BJ (cell line): ENCODE results near the gene PKD1. TPM values are rescaled to one million over a fixed set of nuclear protein-coding genes. Genes with fewer than 3 reads are reported as not detected.

ENCODE experiments used
- CTCF ChIA-PET: fragments of 350-600 bp; formaldehyde crosslinking; extraction: SDS; loops from one replicate; lab custom pipeline; 2021; ENCODE audit warnings: antibody characterized with exemption, inconsistent platforms; lab: Yijun Ruan, JAX
- POLR2A ChIA-PET: fragments of 300-600 bp; sonication (Branson Sonifier 250); formaldehyde crosslinking; extraction: SDS; loops from one replicate; lab custom pipeline; 2021; ENCODE audit warnings: antibody characterized with exemption; lab: Charles Lee
- DNase-seq: peaks from one replicate; pipeline ENCODE4 v3.0.0-alpha.2; 2011; ENCODE audit warnings: low read depth
- H3K27me3 ChIP-seq: 2 replicates; pipeline ENCODE4 v1.6.0; 2011; ENCODE audit warnings: low read length; ENCODE audit not compliant: control insufficient read depth, insufficient read depth
- H3K36me3 ChIP-seq: 2 replicates; pipeline ENCODE4 v1.5.1; 2011; ENCODE audit warnings: low read length; ENCODE audit not compliant: control insufficient read depth, insufficient read depth
- H3K4me3 ChIP-seq: 2 replicates; pipeline ENCODE4 v1.5.1; 2011; ENCODE audit warnings: low read depth, mild to moderate bottlenecking, control low read depth, low read length
- polyA plus RNA-seq: library from polyadenylated mRNA; depleted of rRNA; stranded (reverse); fragments of >200 nt; gene quantifications from 2 replicates; pipeline ENCODE4 v1.2.3, GENCODE V29; 2011
- TF ChIP-seq, protein P1 (sequence below): IDR thresholded peaks from 2 replicates; pipeline ENCODE4 v1.5.1; 2011; ENCODE audit warnings: low read depth, mild to moderate bottlenecking, control low read depth, inconsistent platforms, low read length, moderate library complexity; ENCODE audit not compliant: insufficient read depth

PKD1 gene
- polyA plus RNA-seq, 1 experiment = 76.1 TPM

DNA sequence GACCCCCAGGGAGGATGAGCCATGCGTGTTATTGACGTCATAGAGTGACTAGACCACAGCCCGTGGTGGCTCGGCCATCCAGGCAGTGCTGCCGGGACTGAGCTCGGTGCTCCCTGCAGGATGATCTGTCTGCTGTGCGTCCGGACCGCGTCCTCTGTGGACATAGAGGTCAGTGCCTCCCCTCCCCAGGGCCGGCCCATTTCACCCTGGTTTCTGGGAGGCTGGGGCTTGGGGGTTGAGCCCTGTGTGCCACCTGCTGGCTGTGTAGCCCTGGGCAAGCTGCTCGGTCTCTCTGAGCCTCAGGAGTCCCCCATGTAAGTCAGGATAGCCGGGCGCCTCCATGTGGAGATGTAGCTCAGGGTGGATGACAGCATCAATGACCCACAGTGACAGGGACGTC, 79.6 kb downstream of the PKD1 start:
- ChIA-PET CTCF (interaction anchor here (0.5 to 4.8 kb wide), 11 partner anchors 8 to 196 kb away, joined by 3 to 34 read pairs (median 3); partner anchors contain the start of genes NTHL1 and TSC2), POLR2A (no interaction called here)
- H3K27me3 ChIP-seq = no peaks in the 10 kb centered on the region
- no peak overlapping the region for H3K4me3 ChIP-seq
- TF ChIP-seq, protein P1, sequence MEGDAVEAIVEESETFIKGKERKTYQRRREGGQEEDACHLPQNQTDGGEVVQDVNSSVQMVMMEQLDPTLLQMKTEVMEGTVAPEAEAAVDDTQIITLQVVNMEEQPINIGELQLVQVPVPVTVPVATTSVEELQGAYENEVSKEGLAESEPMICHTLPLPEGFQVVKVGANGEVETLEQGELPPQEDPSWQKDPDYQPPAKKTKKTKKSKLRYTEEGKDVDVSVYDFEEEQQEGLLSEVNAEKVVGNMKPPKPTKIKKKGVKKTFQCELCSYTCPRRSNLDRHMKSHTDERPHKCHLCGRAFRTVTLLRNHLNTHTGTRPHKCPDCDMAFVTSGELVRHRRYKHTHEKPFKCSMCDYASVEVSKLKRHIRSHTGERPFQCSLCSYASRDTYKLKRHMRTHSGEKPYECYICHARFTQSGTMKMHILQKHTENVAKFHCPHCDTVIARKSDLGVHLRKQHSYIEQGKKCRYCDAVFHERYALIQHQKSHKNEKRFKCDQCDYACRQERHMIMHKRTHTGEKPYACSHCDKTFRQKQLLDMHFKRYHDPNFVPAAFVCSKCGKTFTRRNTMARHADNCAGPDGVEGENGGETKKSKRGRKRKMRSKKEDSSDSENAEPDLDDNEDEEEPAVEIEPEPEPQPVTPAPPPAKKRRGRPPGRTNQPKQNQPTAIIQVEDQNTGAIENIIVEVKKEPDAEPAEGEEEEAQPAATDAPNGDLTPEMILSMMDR = peak; percentile 48
- DNase-seq = no peak
- peaks cover 35% of the 10 kb centered on the region for H3K36me3 ChIP-seq

DNA sequence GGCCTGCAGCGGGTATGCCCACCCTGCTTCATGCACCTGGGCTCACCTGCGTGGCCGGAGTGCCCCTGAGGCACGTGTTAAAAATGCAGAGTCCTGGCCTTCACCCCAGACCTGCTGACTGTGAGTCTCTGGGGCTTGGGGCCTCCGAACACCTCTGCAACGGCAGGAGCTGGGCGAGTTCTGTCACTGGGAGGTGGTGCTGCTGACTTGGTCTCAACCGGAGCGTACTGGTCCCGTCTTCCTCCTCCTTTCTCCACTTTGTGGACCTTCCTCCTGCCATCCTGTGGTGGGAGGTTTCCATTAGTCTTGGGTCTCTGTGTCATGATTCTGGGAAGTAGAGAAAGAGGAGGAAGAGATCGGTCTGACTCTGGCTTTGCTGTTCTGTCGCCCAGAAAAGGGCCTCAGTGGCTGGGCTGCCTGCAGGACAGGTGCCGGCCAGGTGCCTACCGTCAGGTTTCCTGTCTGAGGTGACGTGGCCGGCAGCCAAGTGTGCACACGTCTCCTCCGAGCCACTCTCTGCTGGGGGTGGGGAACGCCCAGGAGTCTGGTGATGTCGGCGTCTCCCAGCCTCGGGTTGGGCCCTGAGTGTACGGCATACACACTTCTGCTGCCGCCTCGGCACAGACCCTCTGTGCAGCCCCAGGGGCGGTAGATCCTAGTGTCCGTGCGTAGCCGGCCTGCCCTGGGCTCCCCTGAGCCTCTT, 81.0 kb downstream of the PKD1 start:
- ChIA-PET CTCF (interaction anchor here (0.6 to 4.8 kb wide), 2 partner anchors 31 to 266 kb away, joined by 3 to 34 read pairs; no protein-coding TSS in a partner anchor), POLR2A (no interaction called here)
- Histone ChIP-seq H3K27me3 (no peaks in the 10 kb centered on the region), H3K36me3 (peaks cover 25% of the 10 kb centered on the region), H3K4me3 (no peak overlapping the region)
- TF ChIP-seq, protein P1 = no peak
- DNase-seq = no peak

DNA sequence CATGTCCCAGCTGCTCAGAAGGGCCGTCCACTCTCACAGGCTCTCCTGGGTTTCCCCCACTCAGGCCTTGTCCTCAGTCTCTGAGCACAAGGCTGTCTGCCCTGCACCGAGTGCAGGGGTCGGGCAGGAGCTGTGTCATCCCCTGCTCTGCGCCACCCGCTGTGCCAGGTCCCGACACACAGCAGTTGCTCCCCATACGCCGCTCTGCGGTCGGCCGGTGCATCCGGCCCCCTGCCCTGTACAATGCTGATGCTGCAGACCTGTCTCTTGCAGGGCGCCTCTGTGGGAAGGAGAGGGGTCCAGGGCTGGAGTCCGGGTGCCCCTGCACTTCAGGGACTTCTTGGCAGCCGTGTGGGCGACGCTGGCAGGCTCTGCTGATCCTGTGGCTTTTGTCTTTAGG, 81.8 kb downstream of the PKD1 start:
- ChIA-PET CTCF (interaction anchor here (0.6 to 4.8 kb wide), 3 partner anchors 18 to 267 kb away, joined by 3 to 34 read pairs (median 3); no protein-coding TSS in a partner anchor), POLR2A (no interaction called here)
- TF ChIP-seq, protein P1 = no peak
- Histone ChIP-seq H3K27me3 (no peaks in the 10 kb centered on the region), H3K36me3 (peaks cover 25% of the 10 kb centered on the region), H3K4me3 (no peak overlapping the region)
- DNase-seq = no peak

DNA sequence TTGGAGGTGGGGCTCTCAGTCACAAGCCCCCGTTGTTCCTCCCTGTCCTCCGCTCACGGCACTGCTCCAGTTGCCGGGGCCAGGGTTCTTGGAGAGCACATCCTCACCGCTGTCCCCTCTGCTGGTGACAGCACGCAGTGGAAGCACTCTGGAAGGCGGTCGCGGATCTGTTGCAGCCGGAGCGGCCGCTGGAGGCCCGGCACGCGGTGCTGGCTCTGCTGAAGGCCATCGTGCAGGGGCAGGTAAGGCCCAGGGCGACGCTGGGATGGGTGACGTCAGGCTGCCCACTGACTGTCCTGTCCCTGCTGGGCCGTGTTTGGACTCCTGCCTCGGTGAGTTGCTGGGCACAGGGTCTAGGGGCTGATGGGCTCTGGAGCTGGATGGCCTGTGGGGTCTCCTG, 82.5 kb downstream of the PKD1 start:
- H3K27me3 ChIP-seq = no peaks in the 10 kb centered on the region
- H3K4me3 ChIP-seq = no peak overlapping the region
- peaks cover 23% of the 10 kb centered on the region for H3K36me3 ChIP-seq
- no peak for DNase-seq
- POLR2A ChIA-PET = no interaction called here
- TF ChIP-seq, protein P1 = no peak
- CTCF ChIA-PET = interaction anchor here (0.7 to 1.8 kb wide), 2 partner anchors 12 to 30 kb away, joined by 3 to 6 read pairs; no protein-coding TSS in a partner anchor

DNA sequence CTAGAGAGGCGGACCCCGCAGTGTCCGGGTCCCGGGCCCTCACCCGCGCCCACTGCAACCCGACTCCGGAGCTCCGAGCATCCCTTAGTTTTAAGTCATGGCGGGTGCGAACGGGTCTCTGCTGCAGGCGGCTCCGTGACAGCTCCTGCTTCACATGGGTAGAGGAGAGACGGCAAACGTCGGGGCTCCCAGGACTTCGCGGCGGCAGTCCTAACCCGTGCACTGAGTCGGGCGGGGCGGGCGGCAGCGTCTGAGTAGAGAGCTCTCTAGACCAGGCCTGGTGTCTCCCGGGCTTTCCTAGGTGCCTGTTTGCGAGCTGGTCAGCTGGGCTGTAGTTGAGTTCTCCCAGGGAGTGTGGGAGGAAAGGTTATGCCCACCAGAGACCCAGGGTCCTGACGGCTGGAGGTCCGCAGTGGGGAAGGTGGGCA, 87.6 kb downstream of the PKD1 start:
- Histone ChIP-seq H3K4me3 (peak overlapping the region; percentile 92), H3K27me3 (no peaks in the 10 kb centered on the region), H3K36me3 (peaks cover 5% of the 10 kb centered on the region)
- TF ChIP-seq, protein P1 = no peak
- POLR2A ChIA-PET = interaction anchor here (0.6 kb wide), 2 partner anchors 107 to 166 kb away, joined by 3 to 4 read pairs; no protein-coding TSS in a partner anchor
- DNase-seq = no peak
- CTCF ChIA-PET = interaction anchor here (0.5 to 2.0 kb wide), 9 partner anchors 9 to 103 kb away, joined by 3 to 9 read pairs (median 5); partner anchors contain the start of genes NHERF2 and NPW
